IMR-90 (cell line): ENCODE data around the gene GABRA6. TPM values are rescaled to one million over a fixed set of nuclear protein-coding genes. Genes with fewer than 3 reads are reported as not detected.

Experiments used
- ATAC-seq: fragments of 200-7000 bp; cut with Tn5 transposase; 2 replicates; pipeline ENCODE4 v1.9.1; 2020; ENCODE audit warnings: low read depth, mild to moderate bottlenecking, moderate library complexity
- BruUV-seq: library from RNA; stranded (reverse); fragments of 400-500 nt; replicated peaks from 2 replicates; lab custom pipeline; 2021; lab: Mats Ljungman, UMichigan
- CTCF ChIA-PET: fragments of 300-600 bp; formaldehyde crosslinking; extraction: SDS; loops from one replicate; lab custom pipeline; 2021; ENCODE audit warnings: antibody characterized with exemption; lab: Yijun Ruan, JAX
- POLR2A ChIA-PET: fragments of 300-600 bp; sonication (Branson Sonifier 250); formaldehyde crosslinking; loops from one replicate; lab custom pipeline; 2022; ENCODE audit warnings: antibody characterized with exemption; ENCODE audit not compliant: unreplicated experiment; lab: Charles Lee
- DNase-seq: peaks from one replicate; pipeline ENCODE4 v3.0.0; 2013
- H2AFZ ChIP-seq: replicated peaks from 2 replicates; pipeline ENCODE3; 2013; ENCODE audit warnings: low read length, mild to moderate bottlenecking; ENCODE audit not compliant: poor library complexity
- H2AK5ac ChIP-seq: 2 replicates; pipeline ENCODE4 v1.6.1; 2013; ENCODE audit warnings: low read depth, low read length, inconsistent platforms
- H2AK9ac ChIP-seq: replicated peaks from 2 replicates; pipeline ENCODE3; 2013; ENCODE audit warnings: mild to moderate bottlenecking, low read depth, low read length, moderate library complexity; ENCODE audit not compliant: poor library complexity
- H2BK120ac ChIP-seq: 2 replicates; pipeline ENCODE4 v1.6.1; 2013; ENCODE audit warnings: low read depth, low read length, inconsistent platforms
- H2BK15ac ChIP-seq: 3 replicates; pipeline ENCODE4 v1.6.1; 2013; ENCODE audit warnings: low read depth, low read length, inconsistent platforms
- H2BK20ac ChIP-seq: 2 replicates; pipeline ENCODE4 v1.6.1; 2013; ENCODE audit warnings: low read depth, mild to moderate bottlenecking, inconsistent platforms, low read length, moderate library complexity
- H2BK5ac ChIP-seq: 2 replicates; pipeline ENCODE4 v1.6.1; 2013; ENCODE audit warnings: mild to moderate bottlenecking, low read depth, low read length, inconsistent platforms; ENCODE audit not compliant: poor library complexity, severe bottlenecking
- H3K14ac ChIP-seq: replicated peaks from 2 replicates; pipeline ENCODE4 v1.6.1; 2013; ENCODE audit warnings: low read depth, low read length, inconsistent platforms
- H3K18ac ChIP-seq: 2 replicates; pipeline ENCODE4 v1.6.1; 2013; ENCODE audit warnings: low read depth, low read length, control low read depth
- H3K23ac ChIP-seq: 2 replicates; pipeline ENCODE4 v1.6.1; 2013; ENCODE audit warnings: low read depth, low read length, inconsistent platforms
- H3K27ac ChIP-seq: 2 replicates; pipeline ENCODE4 v1.5.1; 2013; ENCODE audit warnings: mild to moderate bottlenecking, control low read depth, low read length; ENCODE audit not compliant: insufficient read depth
- H3K27me3 ChIP-seq: 2 replicates; pipeline ENCODE4 v1.6.1; 2013; ENCODE audit warnings: low read length; ENCODE audit not compliant: control insufficient read depth, insufficient read depth
- H3K36me3 ChIP-seq: 2 replicates; pipeline ENCODE4 v1.6.1; 2013; ENCODE audit warnings: low read length, mixed read lengths; ENCODE audit not compliant: control insufficient read depth, insufficient read depth
- H3K4ac ChIP-seq: 2 replicates; pipeline ENCODE4 v1.6.1; 2013; ENCODE audit warnings: low read depth, low read length, inconsistent platforms
- H3K4me1 ChIP-seq: 2 replicates; pipeline ENCODE4 v1.6.1; 2013; ENCODE audit warnings: low read length, mixed read lengths; ENCODE audit not compliant: control insufficient read depth, insufficient read depth
- H3K4me2 ChIP-seq: 2 replicates; pipeline ENCODE4 v1.6.1; 2013; ENCODE audit warnings: low read depth, mild to moderate bottlenecking, control low read depth, low read length, moderate library complexity
- H3K4me3 ChIP-seq: 2 replicates; pipeline ENCODE4 v1.5.1; 2013; ENCODE audit warnings: low read depth, mild to moderate bottlenecking, control low read depth, low read length, moderate library complexity; ENCODE audit not compliant: insufficient read depth
- H3K56ac ChIP-seq: 2 replicates; pipeline ENCODE4 v1.6.1; 2013; ENCODE audit warnings: low read length, inconsistent platforms; ENCODE audit not compliant: insufficient read depth; ENCODE audit errors: extremely low read depth
- H3K79me1 ChIP-seq, 2 experiments: 2 replicates each; pipeline ENCODE4 v1.6.1; 2013; ENCODE audit warnings: low read length in 2 of 2, inconsistent platforms in 1 of 2, low read depth in 1 of 2
- H3K9ac ChIP-seq: 2 replicates; pipeline ENCODE4 v1.6.1; 2013; ENCODE audit warnings: low read depth, low read length, control low read depth
- H3K9me1 ChIP-seq: 2 replicates; pipeline ENCODE4 v1.6.1; 2013; ENCODE audit warnings: low read length, inconsistent platforms; ENCODE audit not compliant: insufficient read depth
- H3K9me3 ChIP-seq: 2 replicates; pipeline ENCODE4 v1.6.1; 2013; ENCODE audit warnings: low read length; ENCODE audit not compliant: control insufficient read depth, insufficient read depth
- H4K20me1 ChIP-seq: 2 replicates; pipeline ENCODE4 v1.6.1; 2013; ENCODE audit warnings: low read length, inconsistent platforms; ENCODE audit not compliant: insufficient read depth
- H4K5ac ChIP-seq: 2 replicates; pipeline ENCODE4 v1.6.1; 2013; ENCODE audit warnings: mild to moderate bottlenecking, low read depth, low read length, control low read depth
- H4K8ac ChIP-seq, 2 experiments: 2 replicates each; pipeline ENCODE4 v1.6.1; 2013; ENCODE audit warnings: low read depth in 2 of 2, low read length in 2 of 2, control low read depth in 1 of 2, inconsistent platforms in 1 of 2
- H4K91ac ChIP-seq: 2 replicates; pipeline ENCODE4 v1.6.1; 2013; ENCODE audit warnings: low read depth, low read length, inconsistent platforms; ENCODE audit not compliant: insufficient read depth
- MAFK ChIP-seq: IDR thresholded peaks from 2 replicates; pipeline ENCODE4 v1.6.1; 2012; ENCODE audit warnings: low read depth, low read length, improper control_type of control experiment
- RFX5 ChIP-seq: IDR thresholded peaks from 2 replicates; pipeline ENCODE4 v1.8.0; 2012; ENCODE audit warnings: low read depth, mild to moderate bottlenecking, low read length, moderate library complexity
- SMC3 ChIP-seq: fragments of 150-350 bp; IDR thresholded peaks from 2 replicates; pipeline ENCODE4 v1.6.1; 2016; ENCODE audit warnings: low read depth, mild to moderate bottlenecking, antibody characterized with exemption, low read length, moderate library complexity
- WGBS, 2 experiments: methylation state at CpG; one replicate each; pipeline versions ENCODE4 v1.1.5 to v1.1.7; 2013; ENCODE audit warnings: missing lambda C conversion rate in 2 of 2; ENCODE audit not compliant: insufficient read length in 1 of 2; ENCODE audit errors: extremely low coverage in 2 of 2; 5-methylcytosine and 5-hydroxymethylcytosine counted together
- dilution Hi-C: fragments of 300-500 bp; cut with HindIII; formaldehyde crosslinking; loops from one replicate; pipeline ENCODE4 v1.14.3; 2018; ENCODE audit warnings: low sequenced_read_pairs; ENCODE audit not compliant: unreplicated experiment
- in situ Hi-C: fragments of 300-500 bp; cut with MboI; formaldehyde crosslinking; loops from 3 replicates; pipeline ENCODE4 v1.14.3; 2019; ENCODE audit warnings: low sequenced_read_pairs, inconsistent platforms, mixed read lengths
- intact Hi-C: fragments of 100-400 bp; cut with micrococcal nuclease; formaldehyde crosslinking; loops from 2 replicates; pipeline ENCODE4 v1.10.0; 2022
- polyA plus RNA-seq, 3 experiments: library from polyadenylated mRNA; depleted of rRNA; stranded (reverse); fragments of >200 nt; gene quantifications; 2 replicates each; pipeline ENCODE4 v1.2.3, GENCODE V29; 2012; ENCODE audit warnings: low replicate concordance in 1 of 3
- total RNA-seq: library from RNA; depleted of rRNA; stranded (reverse); fragments of >200 nt; gene quantifications from 2 replicates; pipeline ENCODE4 v1.2.3, GENCODE V29; 2012; rRNA removed

GABRA6 gene
- total and polyA plus RNA-seq, 2 of the 4 experiments (the other 2 are of a cell fraction): not detected

GRCh38 chr5:161751265-161751664, 65.7 kb downstream of the GABRA6 start:
- no peak for DNase-seq
- intact Hi-C loops (no loop called here), in situ Hi-C loops (no loop called here), dilution Hi-C loops (no loop called here)
- ChIA-PET POLR2A (no interaction called here), CTCF (no interaction called here)
- Histone ChIP-seq H4K20me1 (no peaks in the 10 kb centered on the region), H4K8ac (no peak overlapping the region), H3K4me2 (no peak overlapping the region), H3K9ac (no peak overlapping the region), H3K56ac (no peak overlapping the region), H3K4me1 (no peaks in the 10 kb centered on the region), H3K14ac (no peak overlapping the region), H3K36me3 (no peaks in the 10 kb centered on the region), H2BK15ac (no peak overlapping the region), H2BK120ac (no peak overlapping the region), H2AFZ (no peak overlapping the region), H2BK5ac (no peak overlapping the region), H2AK9ac (no peak overlapping the region), H3K27me3 (no peaks in the 10 kb centered on the region), H3K18ac (no peak overlapping the region), H3K23ac (no peak overlapping the region), H2AK5ac (no peak overlapping the region), H3K9me3 (peaks cover 7% of the 10 kb centered on the region), H4K91ac (no peak overlapping the region), H3K9me1 (no peaks in the 10 kb centered on the region), H4K5ac (no peak overlapping the region), H3K4ac (no peak overlapping the region), H3K4me3 (no peak overlapping the region), H3K27ac (no peak overlapping the region), H2BK20ac (no peak overlapping the region), H3K79me1 (no peaks in the 10 kb centered on the region)
- no peak for ATAC-seq
- 60% methylated on average over 1 of the region's 10 CpGs; no CpG with 5 or more reads in 1 of the 2 experiments for WGBS, 2 experiments
- TF ChIP-seq MAFK (peak; percentile 40; the same call in 1 of the 2 replicates), SMC3 (no peak), RFX5 (no peak)
- BruUV-seq: no TSS peak

Other genes starting within 250 kb of the GABRA6 start
- not detected in 2 replicates for gene GABRB2, start 139.0 kb upstream of the GABRA6 start, total RNA-seq
- gene GABRB2, start 139.0 kb upstream of the GABRA6 start, polyA plus RNA-seq (2012; rRNA removed): not detected in 2 replicates
- not detected in 2 replicates for gene GABRA1, start 162.4 kb downstream of the GABRA6 start, total RNA-seq
- not detected in 2 replicates for gene GABRA1, start 162.4 kb downstream of the GABRA6 start, polyA plus RNA-seq (2012; rRNA removed)